G401.6 (cell line): ENCODE results near the gene INPP5A.
"Not testable (repeated sequence)": the region's sequence is repeated elsewhere in the genome, so short reads cannot be mapped to it uniquely, and the experiment has no call there.

Source experiments
- FAIRE-seq: peaks from 2 replicates; lab custom pipeline; 2012; peaks lifted over from hg19 to GRCh38; lab: Jason Lieb, UNC

Gene INPP5A

GRCh38 chr10:132504501-132505272 is 32.9 kb upstream of the INPP5A start:
- FAIRE-seq = no peak

DNA sequence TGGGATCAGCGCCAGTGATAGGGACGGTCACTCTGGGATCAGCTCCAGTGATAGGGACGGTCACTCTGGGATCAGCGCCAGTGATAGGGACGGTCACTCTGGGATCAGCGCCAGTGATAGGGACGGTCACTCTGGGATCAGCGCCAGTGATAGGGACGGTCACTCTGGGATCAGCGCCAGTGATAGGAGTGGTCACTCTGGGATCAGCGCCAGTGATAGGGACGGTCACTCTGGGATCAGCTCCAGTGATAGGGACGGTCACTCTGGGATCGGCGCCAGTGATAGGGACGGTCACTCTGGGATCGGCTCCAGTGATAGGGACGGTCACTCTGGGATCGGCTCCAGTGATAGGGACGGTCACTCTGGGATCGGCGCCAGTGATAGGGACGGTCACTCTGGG is 32.0 kb upstream of the INPP5A start:
- FAIRE-seq = not testable (repeated sequence)

GRCh38 chr10:132506711-132507408 is 30.7 kb upstream of the INPP5A start:
- no peak for FAIRE-seq

DNA sequence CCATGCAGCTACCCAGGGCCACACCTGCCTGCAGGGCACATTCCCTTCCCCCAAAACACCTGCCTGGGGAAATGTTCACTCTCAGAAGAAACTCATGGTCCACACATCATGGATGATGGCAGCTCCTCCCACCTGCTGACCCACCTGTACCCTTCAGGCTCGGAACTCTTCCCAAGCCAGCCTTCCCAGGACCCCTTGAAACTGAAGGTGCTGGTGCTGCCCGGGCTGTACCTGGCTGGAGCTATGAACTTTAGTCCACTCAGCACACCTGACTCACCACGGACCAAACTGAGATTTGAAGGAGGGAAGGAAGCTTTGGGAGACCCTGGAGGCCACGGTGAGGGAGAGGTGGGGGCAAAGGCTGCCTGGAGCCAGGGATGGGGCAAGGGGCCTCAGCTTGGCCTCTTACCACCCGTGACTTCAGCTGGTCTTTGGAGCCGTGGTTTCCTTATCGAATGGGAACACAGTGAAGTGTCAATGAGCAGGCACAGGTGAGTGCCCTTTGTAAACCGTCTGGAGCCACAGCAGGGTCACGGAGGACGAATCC is 30.1 kb upstream of the INPP5A start:
- no peak for FAIRE-seq

DNA sequence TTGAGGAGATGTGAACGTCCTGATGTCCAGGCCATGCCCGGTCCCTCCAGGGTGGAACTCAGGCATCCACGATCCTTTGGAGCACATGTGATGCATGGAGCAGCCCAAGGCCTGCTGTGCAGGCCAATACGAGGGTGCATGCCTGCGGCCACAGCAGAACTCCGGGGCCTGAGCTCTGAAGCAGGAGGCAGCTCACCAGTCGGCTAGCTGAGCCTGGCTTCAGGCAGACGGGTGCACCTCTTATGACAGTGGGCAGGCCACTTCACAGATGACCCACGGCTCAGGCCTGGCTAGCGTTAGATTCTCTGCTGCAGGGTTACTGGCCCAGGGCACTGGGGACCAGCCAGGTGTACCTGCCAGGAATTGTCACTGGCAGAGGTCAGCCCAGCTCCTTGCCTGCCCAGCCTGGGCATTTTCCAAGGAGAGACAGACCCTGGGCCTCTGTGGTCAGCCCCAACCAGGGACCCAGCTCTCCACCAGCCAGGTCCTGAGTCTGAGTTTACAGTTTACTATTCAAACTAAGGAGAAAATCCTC is 29.6 kb upstream of the INPP5A start:
- FAIRE-seq = no peak

GRCh38 chr10:132508581-132509443 is 28.8 kb upstream of the INPP5A start:
- no peak for FAIRE-seq

GRCh38 chr10:132509506-132510173 is 27.9 kb upstream of the INPP5A start:
- no peak for FAIRE-seq

- FAIRE-seq = no peak
These were observed 27.4 kb upstream of the INPP5A start for GRCh38 chr10:132510174-132510611.

- FAIRE-seq = no peak
These were observed 26.2 kb upstream of the INPP5A start for GRCh38 chr10:132511121-132512051.

DNA sequence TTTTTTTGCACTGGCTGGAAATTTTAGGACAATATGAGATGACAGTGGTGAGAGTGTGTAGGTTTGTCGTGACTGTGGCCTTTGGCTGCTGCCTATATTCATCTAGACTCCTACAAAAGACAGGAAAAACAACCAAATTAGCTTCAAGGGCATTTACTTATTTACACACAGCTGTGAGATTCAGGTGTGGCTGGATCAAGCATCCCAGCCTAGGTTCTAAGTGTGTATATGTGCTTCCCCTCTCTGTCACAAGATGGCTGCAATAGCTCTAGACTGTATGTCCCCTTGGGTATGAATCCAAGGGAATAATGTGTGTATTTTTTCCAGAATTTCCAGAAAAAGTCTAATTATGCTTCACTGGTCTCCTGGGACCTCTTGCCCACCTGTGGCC is 25.5 kb upstream of the INPP5A start:
- FAIRE-seq = no peak

- no peak for FAIRE-seq
These were observed 24.8 kb upstream of the INPP5A start for GRCh38 chr10:132512693-132513345.

DNA sequence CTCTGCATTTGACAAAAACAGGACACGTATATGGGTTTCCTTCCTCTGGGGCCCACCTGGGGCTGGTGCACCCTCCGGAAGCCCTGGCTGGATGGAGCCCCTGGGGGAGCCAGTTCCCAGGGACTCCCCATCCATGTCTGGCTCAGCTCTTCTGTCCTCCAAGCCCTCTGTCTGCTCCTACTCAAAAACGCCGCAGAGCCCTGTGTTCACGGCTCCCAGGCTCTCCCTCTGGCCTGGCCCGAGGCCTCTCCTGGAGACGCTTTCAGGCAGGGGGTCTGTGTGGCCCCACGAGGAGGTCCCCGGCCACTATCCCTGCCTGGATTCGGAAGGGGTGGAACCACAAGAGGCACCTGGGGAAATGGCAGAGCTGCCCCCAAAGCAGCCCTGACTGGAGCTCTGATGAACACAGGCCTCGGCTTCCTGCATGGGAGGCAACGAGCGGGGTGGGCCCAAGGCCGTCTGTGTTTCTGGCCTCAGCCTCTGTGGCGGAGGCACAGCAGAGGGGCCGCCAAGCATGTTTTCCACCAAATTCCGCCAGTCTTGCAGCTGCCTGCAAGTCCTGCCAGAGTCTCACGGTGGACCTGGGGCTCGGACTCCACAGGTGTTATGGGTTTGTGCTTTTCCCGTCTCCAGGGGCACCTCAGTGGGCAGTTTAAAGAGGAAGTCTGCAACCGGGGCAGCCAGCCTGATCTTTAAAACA is 22.6 kb upstream of the INPP5A start:
- no peak for FAIRE-seq

- FAIRE-seq = no peak
These were observed 21.5 kb upstream of the INPP5A start for GRCh38 chr10:132515811-132516726.

DNA sequence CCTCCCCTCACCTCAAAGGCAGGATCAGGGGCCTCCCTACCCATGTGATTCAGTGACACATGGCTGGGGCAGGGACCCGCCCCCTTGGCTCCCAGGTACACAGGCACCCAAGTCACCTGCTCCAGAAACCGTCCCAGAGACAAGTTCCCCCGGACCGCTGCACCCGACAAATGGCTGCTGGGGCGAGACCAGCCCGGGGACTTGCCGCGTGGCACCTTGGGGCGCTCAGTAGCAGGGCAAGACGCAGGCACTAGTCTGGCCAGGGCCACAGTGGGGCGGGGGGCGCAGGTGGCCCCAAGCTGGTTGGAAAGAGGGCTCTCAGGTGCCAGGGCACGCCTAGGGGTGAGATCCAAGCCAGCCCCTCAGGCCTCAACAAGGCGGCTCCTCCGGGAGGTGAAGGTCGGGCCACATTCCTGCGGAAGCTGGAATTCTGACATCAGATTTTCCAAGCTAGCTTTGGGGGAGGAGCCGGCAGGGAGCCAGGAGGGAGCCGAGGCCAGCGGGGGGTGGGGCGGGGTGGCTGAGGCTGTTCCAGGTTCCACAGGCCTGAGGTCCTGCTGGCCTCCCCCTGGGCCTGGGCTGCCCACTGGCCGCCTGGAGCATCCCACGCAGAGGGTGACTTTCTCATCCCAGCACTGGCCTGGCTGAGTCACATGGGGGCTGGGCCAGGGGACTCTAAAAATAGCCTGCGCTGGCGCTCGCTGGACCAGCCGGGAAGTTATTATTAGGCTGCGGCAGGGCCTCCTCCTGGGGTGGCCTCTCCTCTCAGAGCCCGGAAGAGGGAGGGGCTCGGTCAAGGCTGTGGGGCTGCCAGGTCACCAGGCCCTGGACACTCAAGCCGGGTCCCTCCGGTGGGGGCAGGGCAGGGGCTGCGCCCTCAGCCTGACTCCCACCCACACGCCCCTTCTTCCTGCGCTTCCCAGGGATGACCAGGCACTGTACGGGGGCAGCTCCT is 20.5 kb upstream of the INPP5A start:
- FAIRE-seq = peak; percentile 82

- FAIRE-seq = peak; percentile 76
These were observed 19.6 kb upstream of the INPP5A start for GRCh38 chr10:132517951-132518521.

GRCh38 chr10:132518572-132519381 is 18.8 kb upstream of the INPP5A start:
- peak; percentile 96 for FAIRE-seq
